Gastrocnemius medialis (tissue), 4 donors: Measurements from ENCODE around the gene OR52K2. TPM values are rescaled to one million over a fixed set of nuclear protein-coding genes. Genes with fewer than 3 reads are reported as not detected.
"Not testable (repeated sequence)": the region's sequence is repeated elsewhere in the genome, so short reads cannot be mapped to it uniquely, and the experiment has no call there.

Experiments
- ATAC-seq, 2 donors: fragments of 150-250 bp; one replicate each; pipeline ENCODE4 v1.9.1; 2016
- DNase-seq, 2 donors: peaks; one replicate each; pipeline ENCODE4 v3.0.0-alpha.2; 2019
- H3K27ac ChIP-seq, 4 donors: fragments of 200-600 bp; sonication (generic); 1 replicate in 1 of 4; 2 replicates in 3 of 4; pipeline ENCODE4 v1.5.1; 2016 to 2018; ENCODE audit warnings: mild to moderate bottlenecking in 2 of 4, moderate library complexity in 1 of 4
- H3K27me3 ChIP-seq, 3 donors: fragments of 200-600 bp; sonication (generic) in 2 of 3; 1 replicate in 1 of 3; 2 replicates in 2 of 3; pipeline versions ENCODE4 v1.5.1 to v1.6.0; 2016 to 2019; ENCODE audit warnings: mild to moderate bottlenecking in 1 of 3, moderate library complexity in 1 of 3
- H3K36me3 ChIP-seq, 2 donors: fragments of 200-600 bp; sonication (generic) in 1 of 2; one replicate each; pipeline ENCODE4 v1.5.1; 2017 to 2018
- H3K4me1 ChIP-seq, 2 donors: fragments of 200-600 bp; sonication (generic) in 1 of 2; one replicate each; pipeline ENCODE4 v1.5.1; 2016 to 2017; ENCODE audit warnings: mild to moderate bottlenecking in 2 of 2
- H3K4me3 ChIP-seq, 4 donors: fragments of 200-600 bp; sonication (generic) in 3 of 4; 1 replicate in 1 of 4; 2 replicates in 3 of 4; pipeline ENCODE4 v1.5.1; 2016 to 2019; ENCODE audit warnings: mild to moderate bottlenecking in 2 of 4
- H3K9me3 ChIP-seq, 3 donors: fragments of 200-600 bp; sonication (generic) in 2 of 3; 1 replicate in 1 of 3; 2 replicates in 2 of 3; pipeline ENCODE4 v1.5.1; 2016 to 2019
- CTCF ChIP-seq, 5 experiments: fragments of 450-650 bp in 3 of 5; fragments of 200-600 bp in 2 of 5; sonication (generic) in 2 of 5; IDR thresholded peaks in 4 of 5; conservative IDR thresholded peaks in 1 of 5; 1 replicate in 4 of 5; 2 replicates in 1 of 5; pipeline ENCODE4 v1.5.1; 2016 to 2019; ENCODE audit warnings: antibody characterized with exemption in 5 of 5, mild to moderate bottlenecking in 3 of 5, moderate library complexity in 3 of 5
- POLR2A ChIP-seq, 2 donors: fragments of 450-650 bp; IDR thresholded peaks; one replicate each; pipeline ENCODE4 v1.6.1; 2017; ENCODE audit warnings: antibody characterized with exemption in 2 of 2, mild to moderate bottlenecking in 2 of 2, moderate library complexity in 2 of 2
- in situ Hi-C, 4 donors: fragments of 200-750 bp; cut with MboI; loops; one replicate each; pipeline versions ENCODE4 v1.15.0 to v1.8.0; 2017; ENCODE audit warnings: low sequenced_read_pairs in 4 of 4
- intact Hi-C: fragments of 100-400 bp; cut with DNase I; formaldehyde crosslinking; loops from one replicate; pipeline ENCODE4 v1.15.1; 2023; ENCODE audit warnings: low total_unique reads
- total RNA-seq, 4 donors: library from RNA; depleted of rRNA; stranded (reverse); fragments of >200 nt; gene quantifications; one replicate each; pipeline versions ENCODE4 v1.1.0 to v1.2.3, GENCODE V29; 2016

Gene OR52K2
- total RNA-seq, 4 donors from 2014 or later, result not detected

- TF ChIP-seq POLR2A (IDR thresholded peaks at IDR 0.05), result no peak
- no peak for DNase-seq
- H3K9me3 ChIP-seq, result no peaks in the 10 kb centered on the region
- no peaks in the 10 kb centered on the region for H3K4me1 ChIP-seq
- no peaks in the 10 kb centered on the region for H3K36me3 ChIP-seq
- ATAC-seq, result no peak
- intact Hi-C loops (no loop called here), in situ Hi-C loops (no loop called here)
- no peaks in the 10 kb centered on the region for H3K27me3 ChIP-seq
- H3K27ac ChIP-seq, result no peak within 1 kb of the TSS
- H3K4me3 ChIP-seq, result no peak within 1 kb of the TSS
These were observed 33.4 kb downstream of the OR52K2 start, which contains the start of gene OR52K1 for GRCh38 chr11:4482445-4482844. Gene OR52K1, plus strand, starts transcription at chr11:4482646. Its CDS starts 6,255 bp downstream, at chr11:4488901.

- Histone ChIP-seq H3K27ac (no peak overlapping the region), H3K4me3 (no peak overlapping the region), H3K4me1 (no peaks in the 10 kb centered on the region), H3K36me3 (no peaks in the 10 kb centered on the region), H3K27me3 (no peaks in the 10 kb centered on the region), H3K9me3 (no peaks in the 10 kb centered on the region)
- intact Hi-C loops, result no loop called here
- ATAC-seq, result no peak
- DNase-seq, result no peak
- in situ Hi-C loops, result no loop called here
- TF ChIP-seq CTCF (IDR thresholded peaks at IDR 0.05 in 4 of 5, conservative IDR thresholded peaks at IDR 0.05 in 1 of 5) (no peak), POLR2A (IDR thresholded peaks at IDR 0.05) (no peak)
These were observed 35.2 kb downstream of the OR52K2 start for GRCh38 chr11:4484310-4484709.

- H3K9me3 ChIP-seq, H3K27ac ChIP-seq, H3K36me3 ChIP-seq, intact Hi-C loops, H3K4me1 ChIP-seq, H3K4me3 ChIP-seq, DNase-seq, H3K27me3 ChIP-seq, ATAC-seq: not testable (repeated sequence)
- in situ Hi-C loops, result loop anchor here (5.0 kb wide), 2 partner anchors 304 to 309 kb away; no protein-coding TSS in a partner anchor
These were observed 42.3 kb downstream of the OR52K2 start for GRCh38 chr11:4491405-4491804.

- Histone ChIP-seq H3K36me3 (no peaks in the 10 kb centered on the region), H3K4me1 (no peaks in the 10 kb centered on the region), H3K4me3 (no peak overlapping the region), H3K9me3 (no peaks in the 10 kb centered on the region), H3K27me3 (peaks cover 0 to 4% (median 0%) of the 10 kb centered on the region in 3 donors), H3K27ac (no peak overlapping the region)
- TF ChIP-seq CTCF (IDR thresholded peaks at IDR 0.05 in 4 of 5, conservative IDR thresholded peaks at IDR 0.05 in 1 of 5) (no peak), POLR2A (IDR thresholded peaks at IDR 0.05) (no peak)
- intact Hi-C loops (no loop called here), in situ Hi-C loops (loop anchor here (5.0 kb wide), 2 partner anchors 305 to 310 kb away; no protein-coding TSS in a partner anchor)
- no peak for ATAC-seq
- DNase-seq, result no peak
These were observed 42.9 kb downstream of the OR52K2 start for GRCh38 chr11:4491878-4492606.

- intact Hi-C loops, result loop anchor here (1.0 kb wide), 1 partner anchor 306 kb away; no protein-coding TSS in a partner anchor
These were observed 44.4 kb downstream of the OR52K2 start for GRCh38 chr11:4493480-4493818.

More at GRCh38 chr11:4493480-4493818, 44.4 kb downstream of the OR52K2 start:
- in situ Hi-C loops, result loop anchor here (5.0 kb wide), 2 partner anchors 306 to 311 kb away; no protein-coding TSS in a partner anchor
- ATAC-seq (no peak), DNase-seq (no peak)
- H3K36me3 ChIP-seq, result no peaks in the 10 kb centered on the region
- no peaks in the 10 kb centered on the region for H3K9me3 ChIP-seq
- TF ChIP-seq CTCF (IDR thresholded peaks at IDR 0.05 in 4 of 5, conservative IDR thresholded peaks at IDR 0.05 in 1 of 5) (peak in 1 of 5 experiments; percentile 8), POLR2A (IDR thresholded peaks at IDR 0.05) (no peak)
- H3K4me3 ChIP-seq, result no peak overlapping the region
- no peak overlapping the region for H3K27ac ChIP-seq
- peaks cover 0 to 4% (median 0%) of the 10 kb centered on the region in 3 donors for H3K27me3 ChIP-seq
- no peaks in the 10 kb centered on the region for H3K4me1 ChIP-seq
